AG04449 (cell line): ENCODE data around the gene BRF1.

Experiments used
- CTCF ChIA-PET: fragments of 350-600 bp; formaldehyde crosslinking; extraction: SDS; loops from one replicate; lab custom pipeline; 2021; ENCODE audit warnings: antibody characterized with exemption; lab: Yijun Ruan, JAX
- POLR2A ChIA-PET: fragments of 400-600, 350-600 bp; formaldehyde crosslinking; extraction: SDS; loops from one replicate; lab custom pipeline; 2020; ENCODE audit warnings: antibody characterized with exemption, inconsistent platforms; lab: Yijun Ruan, JAX
- DNase-seq: peaks from one replicate; pipeline ENCODE4 v3.0.0-alpha.2; 2010; ENCODE audit warnings: low read depth, low spot score
- H3K4me3 ChIP-seq: 2 replicates; pipeline ENCODE4 v1.5.1; 2011; ENCODE audit warnings: low read depth, mild to moderate bottlenecking, control low read depth, low read length
- TF ChIP-seq, protein P1 (sequence below): IDR thresholded peaks from one replicate; pipeline ENCODE4 v1.5.1; 2011; ENCODE audit warnings: mild to moderate bottlenecking, moderate library complexity, low read length, control low read depth, inconsistent platforms; ENCODE audit not compliant: insufficient read depth; ENCODE audit errors: missing control alignments

BRF1 gene

DNA sequence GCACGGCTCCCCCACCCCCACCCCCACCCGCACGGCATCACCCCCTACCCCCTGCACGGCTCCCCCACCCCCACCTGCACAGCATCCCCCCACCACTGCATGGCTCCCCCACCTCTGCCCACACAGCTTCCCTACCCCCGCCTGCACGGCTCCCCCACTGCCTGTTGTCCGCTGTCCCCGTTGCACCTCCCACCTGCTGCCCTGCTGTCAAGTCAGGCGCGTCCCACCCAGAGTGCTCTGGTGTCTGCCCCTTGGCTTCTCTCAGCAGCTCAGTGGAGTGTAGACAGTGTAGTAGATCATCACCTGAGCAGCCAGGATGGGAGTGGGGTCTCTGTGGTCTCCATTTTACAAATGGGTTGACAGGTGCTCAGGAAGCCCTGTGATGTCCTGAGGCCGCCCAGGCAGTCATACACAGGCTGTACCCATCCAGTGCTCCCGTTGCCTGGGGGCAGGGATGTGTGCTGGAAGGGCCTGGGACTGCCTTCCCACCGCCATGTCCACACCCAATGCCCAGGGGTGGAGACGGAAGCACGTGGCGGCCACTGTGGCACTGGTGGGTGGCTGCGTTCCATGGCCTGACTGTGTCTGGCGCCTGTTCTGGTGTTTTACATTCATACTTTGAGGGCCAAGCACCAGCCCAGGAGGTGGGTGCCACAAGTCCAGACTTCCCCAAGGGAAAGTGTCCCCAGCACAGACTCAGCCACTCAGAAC lies 46.2 kb upstream of the BRF1 start:
- TF ChIP-seq, protein P1, sequence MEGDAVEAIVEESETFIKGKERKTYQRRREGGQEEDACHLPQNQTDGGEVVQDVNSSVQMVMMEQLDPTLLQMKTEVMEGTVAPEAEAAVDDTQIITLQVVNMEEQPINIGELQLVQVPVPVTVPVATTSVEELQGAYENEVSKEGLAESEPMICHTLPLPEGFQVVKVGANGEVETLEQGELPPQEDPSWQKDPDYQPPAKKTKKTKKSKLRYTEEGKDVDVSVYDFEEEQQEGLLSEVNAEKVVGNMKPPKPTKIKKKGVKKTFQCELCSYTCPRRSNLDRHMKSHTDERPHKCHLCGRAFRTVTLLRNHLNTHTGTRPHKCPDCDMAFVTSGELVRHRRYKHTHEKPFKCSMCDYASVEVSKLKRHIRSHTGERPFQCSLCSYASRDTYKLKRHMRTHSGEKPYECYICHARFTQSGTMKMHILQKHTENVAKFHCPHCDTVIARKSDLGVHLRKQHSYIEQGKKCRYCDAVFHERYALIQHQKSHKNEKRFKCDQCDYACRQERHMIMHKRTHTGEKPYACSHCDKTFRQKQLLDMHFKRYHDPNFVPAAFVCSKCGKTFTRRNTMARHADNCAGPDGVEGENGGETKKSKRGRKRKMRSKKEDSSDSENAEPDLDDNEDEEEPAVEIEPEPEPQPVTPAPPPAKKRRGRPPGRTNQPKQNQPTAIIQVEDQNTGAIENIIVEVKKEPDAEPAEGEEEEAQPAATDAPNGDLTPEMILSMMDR = no peak
- ChIA-PET CTCF (interaction anchor here (1.3 kb wide), 1 partner anchor 23 kb away, joined by 3 read pairs; no protein-coding TSS in a partner anchor), POLR2A (no interaction called here)
- no peak for DNase-seq
- no peak overlapping the region for H3K4me3 ChIP-seq

DNA sequence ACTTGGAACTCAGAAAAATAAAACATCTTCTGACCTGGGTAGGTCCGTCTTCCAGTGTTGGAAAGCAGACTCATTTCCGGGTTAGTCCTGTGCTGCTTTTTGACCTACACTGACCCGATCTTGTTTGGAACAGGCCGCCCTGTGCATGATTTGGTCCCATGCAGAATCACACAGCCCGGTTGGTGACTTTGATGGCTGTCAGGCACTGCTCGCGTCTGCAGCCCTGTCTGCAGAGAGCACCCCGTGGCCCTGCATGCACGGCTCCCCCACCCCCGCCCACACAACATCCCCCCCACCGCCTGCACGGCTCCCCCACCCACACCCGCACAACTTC lies 45.4 kb upstream of the BRF1 start:
- DNase-seq = no peak
- CTCF ChIA-PET = interaction anchor here (1.0 to 1.3 kb wide), 5 partner anchors 24 to 256 kb away, joined by 3 to 5 read pairs (median 3); no protein-coding TSS in a partner anchor
- POLR2A ChIA-PET = no interaction called here
- TF ChIP-seq, protein P1 = no peak
- H3K4me3 ChIP-seq = no peak overlapping the region

DNA sequence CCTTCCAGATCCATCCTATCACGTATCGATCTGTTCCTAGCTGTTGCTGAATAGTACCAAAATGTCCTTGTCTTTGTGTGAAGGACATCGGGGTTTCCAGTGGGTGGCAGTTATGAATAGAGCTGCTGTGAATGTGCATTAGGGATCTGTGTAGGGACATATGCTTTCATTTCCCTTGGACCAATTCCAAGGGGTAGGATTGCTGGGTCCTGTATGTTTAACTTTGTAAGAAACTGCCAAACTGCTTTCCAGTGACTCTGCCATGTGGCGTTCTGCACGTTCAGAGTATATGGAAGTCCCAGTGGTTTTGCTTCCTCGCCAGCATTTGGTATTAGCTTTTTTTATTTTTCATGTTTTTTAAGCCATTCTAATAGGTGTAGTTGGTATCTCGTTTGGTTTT lies 42.4 kb upstream of the BRF1 start:
- ChIA-PET POLR2A (interaction anchor here (0.6 kb wide), 1 partner anchor 29 kb away, joined by 3 read pairs; the partner anchor contains the start of gene PACS2), CTCF (interaction anchor here (0.6 to 4.1 kb wide), 7 partner anchors 8 to 290 kb away, joined by 3 to 26 read pairs (median 4); no protein-coding TSS in a partner anchor)
- no peak for DNase-seq
- H3K4me3 ChIP-seq = no peak overlapping the region
- TF ChIP-seq, protein P1 = no peak

DNA sequence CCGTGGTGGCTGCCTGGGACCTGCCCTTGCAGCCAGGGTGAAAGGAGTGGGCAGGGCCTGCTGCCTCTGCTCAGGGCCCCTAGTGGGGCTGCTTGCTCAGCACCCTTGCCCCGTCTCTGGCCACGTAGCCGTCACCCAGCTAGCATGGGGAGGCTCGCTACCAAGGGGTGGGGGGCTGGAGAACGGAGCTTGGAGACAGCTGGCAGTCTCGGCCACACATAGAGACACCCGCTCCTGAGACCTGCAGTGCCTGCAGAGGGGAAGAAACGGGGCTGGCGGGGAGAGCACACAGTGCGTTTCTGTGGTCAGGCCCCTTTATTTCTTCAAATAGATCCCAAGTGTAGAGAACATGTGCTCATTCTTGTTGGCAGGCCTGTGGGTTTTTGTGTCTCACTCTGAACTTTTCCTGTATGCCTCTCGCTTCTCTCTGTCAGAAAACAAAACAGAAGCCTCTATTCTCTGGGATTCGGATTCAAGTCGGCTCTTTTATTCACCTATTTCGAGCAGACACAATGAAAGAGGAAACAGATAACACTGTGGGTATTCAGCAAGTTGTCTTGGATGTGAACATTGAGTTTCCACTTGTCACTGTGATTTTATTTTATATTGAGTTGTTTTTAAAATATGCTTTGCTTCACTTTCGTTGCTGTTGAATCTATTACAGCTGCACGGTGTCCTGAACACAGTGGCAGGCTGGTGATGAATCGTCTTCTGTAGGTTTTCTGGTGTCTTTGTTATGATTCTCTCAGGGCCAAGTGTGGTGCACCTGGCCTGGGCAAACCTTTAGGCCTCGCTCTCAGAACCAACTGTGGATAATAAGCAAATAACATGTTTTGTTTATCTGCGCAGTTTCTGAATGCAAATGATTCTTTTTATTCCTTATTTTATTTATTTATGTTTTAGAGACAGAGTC lies 40.3 kb upstream of the BRF1 start:
- TF ChIP-seq, protein P1 = no peak
- POLR2A ChIA-PET = interaction anchor here (0.9 kb wide), 1 partner anchor 11 kb away, joined by 3 read pairs; no protein-coding TSS in a partner anchor
- CTCF ChIA-PET = interaction anchor here (1.1 to 4.1 kb wide), 3 partner anchors 10 to 251 kb away, joined by 3 to 26 read pairs (median 4); no protein-coding TSS in a partner anchor
- no peak for DNase-seq
- H3K4me3 ChIP-seq = no peak overlapping the region

DNA sequence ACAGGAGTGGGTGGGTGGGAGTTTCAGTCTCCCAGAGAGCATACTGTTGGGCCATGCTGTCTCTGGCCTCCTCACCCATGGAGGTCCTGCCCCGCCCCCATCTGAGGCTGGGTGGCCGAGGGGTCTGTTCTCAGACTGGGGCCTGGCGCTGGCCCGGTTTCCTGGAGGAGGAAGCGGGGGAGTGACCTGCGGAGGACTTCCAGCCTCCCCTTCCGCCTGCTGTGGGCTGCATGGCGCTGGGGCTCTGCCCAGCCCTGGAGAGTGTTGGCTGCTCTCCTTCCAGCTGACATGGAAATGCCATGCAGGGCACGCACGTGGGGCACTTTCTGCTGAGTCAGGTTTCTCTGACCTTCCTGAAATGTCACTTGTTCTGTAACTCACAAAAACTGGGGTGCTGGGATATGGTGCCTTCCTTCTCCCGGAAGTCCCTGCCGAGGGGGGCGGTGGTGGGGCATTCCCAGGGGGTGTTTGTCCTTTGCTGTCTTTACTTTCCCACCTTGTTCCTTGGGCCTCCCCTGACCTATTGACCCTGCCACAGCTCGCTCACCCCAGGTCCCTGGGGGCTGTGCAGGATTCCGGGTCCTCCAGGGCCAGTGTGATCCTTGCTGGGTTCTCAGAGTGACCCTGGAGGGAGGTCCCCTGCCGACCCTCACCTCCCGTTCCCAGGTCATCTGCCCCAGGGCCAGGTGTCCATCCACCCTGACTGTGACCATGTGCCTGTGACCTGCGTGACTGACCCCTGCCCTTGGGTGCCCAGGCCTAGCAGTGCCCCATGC lies 37.4 kb upstream of the BRF1 start:
- TF ChIP-seq, protein P1 = no peak
- ChIA-PET CTCF (interaction anchor here (0.8 kb wide), 1 partner anchor 14 kb away, joined by 5 read pairs; no protein-coding TSS in a partner anchor), POLR2A (no interaction called here)
- no peak for DNase-seq
- no peak overlapping the region for H3K4me3 ChIP-seq
